IPS DF 6.9 (cell line): ENCODE measurements around the gene PNCK.
A peak's percentile ranks its signal among the peaks of the same experiment; 100 is the strongest.

Experiments
- DNase-seq: peaks from one replicate; pipeline ENCODE4 v3.0.0-alpha.2; 2013; ENCODE audit warnings: low read depth, low spot score
- H3K27ac ChIP-seq: one replicate; pipeline ENCODE4 v1.5.1; 2013; ENCODE audit warnings: low read length, control low read depth
- H3K27me3 ChIP-seq: 2 replicates; pipeline ENCODE4 v1.6.1; 2013; ENCODE audit warnings: mild to moderate bottlenecking, low read length; ENCODE audit not compliant: control insufficient read depth, insufficient read depth
- H3K36me3 ChIP-seq: 2 replicates; pipeline ENCODE4 v1.6.1; 2013; ENCODE audit warnings: low read length; ENCODE audit not compliant: control insufficient read depth, insufficient read depth
- H3K4me1 ChIP-seq: 2 replicates; pipeline ENCODE4 v1.6.1; 2013; ENCODE audit warnings: low read length; ENCODE audit not compliant: control insufficient read depth, insufficient read depth
- H3K4me3 ChIP-seq: 2 replicates; pipeline ENCODE4 v1.5.1; 2013; ENCODE audit warnings: mild to moderate bottlenecking, low read length
- H3K9me3 ChIP-seq: 2 replicates; pipeline ENCODE4 v1.6.1; 2013; ENCODE audit warnings: low read length, inconsistent platforms; ENCODE audit not compliant: control insufficient read depth, insufficient read depth
- WGBS: extraction: QIAGEN DNeasy Blood & Tissue Kit; methylation state at CpG from one replicate; pipeline ENCODE4 v1.1.7; 2013; ENCODE audit warnings: mixed read lengths, missing lambda C conversion rate; ENCODE audit not compliant: insufficient read length, insufficient coverage; 5-methylcytosine and 5-hydroxymethylcytosine counted together

PNCK gene

GRCh38 chrX:153640045-153640686 lies 33.4 kb downstream of the PNCK start:
- Histone ChIP-seq H3K36me3 (no peaks in the 10 kb centered on the region), H3K27me3 (peaks cover 29% of the 10 kb centered on the region), H3K9me3 (no peaks in the 10 kb centered on the region), H3K4me3 (no peak overlapping the region), H3K4me1 (peaks cover 3% of the 10 kb centered on the region; the same call in 1 of the 2 replicates), H3K27ac (no peak overlapping the region)
- no peak for DNase-seq
- no CpG with 5 or more reads among the region's 23 CpGs for WGBS

GRCh38 chrX:153639177-153640044 lies 34.2 kb downstream of the PNCK start:
- Histone ChIP-seq H3K27ac (no peak overlapping the region), H3K4me1 (peaks cover 2% of the 10 kb centered on the region; the same call in 1 of the 2 replicates), H3K4me3 (no peak overlapping the region)

GRCh38 chrX:153638436-153639176 lies 35.0 kb downstream of the PNCK start:
- Histone ChIP-seq H3K36me3 (no peaks in the 10 kb centered on the region), H3K27ac (no peak overlapping the region), H3K4me1 (peaks cover 2% of the 10 kb centered on the region; the same call in 1 of the 2 replicates), H3K4me3 (no peak overlapping the region), H3K9me3 (no peaks in the 10 kb centered on the region), H3K27me3 (peaks cover 17% of the 10 kb centered on the region)
- DNase-seq: no peak
- no CpG with 5 or more reads among the region's 20 CpGs for WGBS

More at GRCh38 chrX:153639177-153640044, 34.2 kb downstream of the PNCK start:
- WGBS: no CpG with 5 or more reads among the region's 28 CpGs
- no peaks in the 10 kb centered on the region for H3K9me3 ChIP-seq
- H3K27me3 ChIP-seq: peaks cover 22% of the 10 kb centered on the region
- DNase-seq: no peak
- H3K36me3 ChIP-seq: no peaks in the 10 kb centered on the region

- Histone ChIP-seq H3K27me3 (peaks cover 12% of the 10 kb centered on the region), H3K4me3 (no peak overlapping the region), H3K27ac (no peak overlapping the region), H3K4me1 (peaks cover 2% of the 10 kb centered on the region; the same call in 1 of the 2 replicates), H3K9me3 (no peaks in the 10 kb centered on the region), H3K36me3 (no peaks in the 10 kb centered on the region)
- WGBS: no CpG with 5 or more reads among the region's 6 CpGs
- DNase-seq: no peak
Measured at GRCh38 chrX:153638041-153638371, 35.6 kb downstream of the PNCK start.

GRCh38 chrX:153637121-153638040 lies 36.2 kb downstream of the PNCK start:
- no peak overlapping the region for H3K4me3 ChIP-seq
- no peak for DNase-seq
- peaks cover 7% of the 10 kb centered on the region; the same call in 1 of the 2 replicates for H3K27me3 ChIP-seq
- no peaks in the 10 kb centered on the region for H3K36me3 ChIP-seq
- no peaks in the 10 kb centered on the region for H3K9me3 ChIP-seq
- WGBS: no CpG with 5 or more reads among the region's 27 CpGs
- no peak overlapping the region for H3K27ac ChIP-seq
- no peaks in the 10 kb centered on the region for H3K4me1 ChIP-seq

GRCh38 chrX:153636716-153637115 lies 36.9 kb downstream of the PNCK start:
- H3K27me3 ChIP-seq: peaks cover 5% of the 10 kb centered on the region; the same call in 1 of the 2 replicates
- no peaks in the 10 kb centered on the region for H3K36me3 ChIP-seq
- no peaks in the 10 kb centered on the region for H3K9me3 ChIP-seq
- no peak for DNase-seq
- no peaks in the 10 kb centered on the region for H3K4me1 ChIP-seq
- no peak overlapping the region for H3K27ac ChIP-seq
- no CpG with 5 or more reads among the region's 5 CpGs for WGBS
- no peak overlapping the region for H3K4me3 ChIP-seq

- WGBS: no CpG with 5 or more reads among the region's 21 CpGs
- peak; percentile 45 for DNase-seq
- Histone ChIP-seq H3K4me1 (no peaks in the 10 kb centered on the region), H3K36me3 (no peaks in the 10 kb centered on the region), H3K9me3 (no peaks in the 10 kb centered on the region), H3K27me3 (peaks cover 1% of the 10 kb centered on the region; the same call in 1 of the 2 replicates), H3K4me3 (no peak overlapping the region), H3K27ac (no peak overlapping the region)
Measured at GRCh38 chrX:153635788-153636668, 37.6 kb downstream of the PNCK start.

- no peak overlapping the region for H3K4me3 ChIP-seq
- H3K27ac ChIP-seq: no peak overlapping the region
- H3K27me3 ChIP-seq: no peaks in the 10 kb centered on the region
- H3K4me1 ChIP-seq: no peaks in the 10 kb centered on the region
- WGBS: no CpG with 5 or more reads among the region's 6 CpGs
- DNase-seq: no peak
- H3K36me3 ChIP-seq: no peaks in the 10 kb centered on the region
- no peaks in the 10 kb centered on the region for H3K9me3 ChIP-seq
Measured at GRCh38 chrX:153635388-153635787, 38.2 kb downstream of the PNCK start.

- no peaks in the 10 kb centered on the region for H3K9me3 ChIP-seq
- no peaks in the 10 kb centered on the region for H3K27me3 ChIP-seq
- H3K36me3 ChIP-seq: no peaks in the 10 kb centered on the region
- no peak overlapping the region for H3K4me3 ChIP-seq
- DNase-seq: no peak
- H3K4me1 ChIP-seq: no peaks in the 10 kb centered on the region
- no CpG with 5 or more reads among the region's 15 CpGs for WGBS
- H3K27ac ChIP-seq: no peak overlapping the region
Measured at GRCh38 chrX:153634832-153635231, 38.8 kb downstream of the PNCK start.
